OCI-LY7 (cell line): ENCODE results near the gene ZNF558.

Experiments
- EZH2phosphoT487 ChIP-seq: fragments of 200-600 bp; sonication (generic); IDR thresholded peaks from 2 replicates; pipeline ENCODE4 v1.6.1; 2018; ENCODE audit warnings: low read depth, borderline replicate concordance, mild to moderate bottlenecking, mixed run types, antibody characterized with exemption, low read length, moderate library complexity, mixed read lengths
- TF ChIP-seq, protein P1 (sequence below): fragments of 200-600 bp; sonication (generic); conservative IDR thresholded peaks from 2 replicates; pipeline ENCODE4 v1.5.1; 2014; ENCODE audit warnings: mild to moderate bottlenecking, antibody characterized with exemption, low read length, moderate library complexity, mixed read lengths

- TF ChIP-seq, protein P1, sequence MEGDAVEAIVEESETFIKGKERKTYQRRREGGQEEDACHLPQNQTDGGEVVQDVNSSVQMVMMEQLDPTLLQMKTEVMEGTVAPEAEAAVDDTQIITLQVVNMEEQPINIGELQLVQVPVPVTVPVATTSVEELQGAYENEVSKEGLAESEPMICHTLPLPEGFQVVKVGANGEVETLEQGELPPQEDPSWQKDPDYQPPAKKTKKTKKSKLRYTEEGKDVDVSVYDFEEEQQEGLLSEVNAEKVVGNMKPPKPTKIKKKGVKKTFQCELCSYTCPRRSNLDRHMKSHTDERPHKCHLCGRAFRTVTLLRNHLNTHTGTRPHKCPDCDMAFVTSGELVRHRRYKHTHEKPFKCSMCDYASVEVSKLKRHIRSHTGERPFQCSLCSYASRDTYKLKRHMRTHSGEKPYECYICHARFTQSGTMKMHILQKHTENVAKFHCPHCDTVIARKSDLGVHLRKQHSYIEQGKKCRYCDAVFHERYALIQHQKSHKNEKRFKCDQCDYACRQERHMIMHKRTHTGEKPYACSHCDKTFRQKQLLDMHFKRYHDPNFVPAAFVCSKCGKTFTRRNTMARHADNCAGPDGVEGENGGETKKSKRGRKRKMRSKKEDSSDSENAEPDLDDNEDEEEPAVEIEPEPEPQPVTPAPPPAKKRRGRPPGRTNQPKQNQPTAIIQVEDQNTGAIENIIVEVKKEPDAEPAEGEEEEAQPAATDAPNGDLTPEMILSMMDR = no peak
- TF ChIP-seq EZH2phosphoT487 = no peak
Measured at GRCh38 chr19:8858260-8858659, 26.2 kb upstream of the ZNF558 start.
